Mesenchymal stem cell (in vitro differentiated cells and primary cell): ENCODE data around the gene CSH2.
"Not testable (repeated sequence)": the region's sequence is repeated elsewhere in the genome, so short reads cannot be mapped to it uniquely, and the experiment has no call there.

ENCODE experiments used
- DNase-seq: peaks from one replicate; pipeline ENCODE4 v3.0.0-alpha.2; 2013
- H2AFZ ChIP-seq: one replicate; pipeline ENCODE4 v1.6.1; 2013; ENCODE audit warnings: low read depth, mild to moderate bottlenecking, control low read depth, inconsistent platforms, low read length, moderate library complexity
- H2AK5ac ChIP-seq: 2 replicates; pipeline ENCODE4 v1.6.1; 2013; ENCODE audit warnings: low read length, moderate library complexity, mild to moderate bottlenecking, inconsistent platforms; ENCODE audit not compliant: severe bottlenecking
- H2BK120ac ChIP-seq: one replicate; pipeline ENCODE4 v1.6.1; 2013; ENCODE audit warnings: low read depth, mild to moderate bottlenecking, inconsistent platforms, low read length, moderate library complexity
- H2BK12ac ChIP-seq, 2 experiments: one replicate each; pipeline ENCODE4 v1.6.1; 2013; ENCODE audit warnings: inconsistent platforms in 2 of 2, low read length in 2 of 2, mild to moderate bottlenecking in 2 of 2, moderate library complexity in 2 of 2, control low read depth in 1 of 2
- H2BK15ac ChIP-seq: one replicate; pipeline ENCODE4 v1.6.1; 2013; ENCODE audit warnings: mild to moderate bottlenecking, low read depth, inconsistent platforms; ENCODE audit not compliant: poor library complexity, severe bottlenecking
- H2BK5ac ChIP-seq: 2 replicates; pipeline ENCODE4 v1.6.1; 2013; ENCODE audit warnings: low read depth, mild to moderate bottlenecking, low read length, control low read depth, inconsistent platforms; ENCODE audit not compliant: poor library complexity, severe bottlenecking
- H3K14ac ChIP-seq, 2 experiments: one replicate each; pipeline ENCODE4 v1.6.1; 2013; ENCODE audit warnings: inconsistent platforms in 2 of 2, low read length in 2 of 2, control low read depth in 1 of 2, mild to moderate bottlenecking in 1 of 2, moderate library complexity in 1 of 2
- H3K18ac ChIP-seq, 2 experiments: one replicate each; pipeline ENCODE4 v1.6.1; 2013; ENCODE audit warnings: inconsistent platforms in 2 of 2, low read length in 2 of 2, control low read depth in 1 of 2, low read depth in 1 of 2, mild to moderate bottlenecking in 1 of 2
- H3K23ac ChIP-seq, 2 experiments: one replicate each; pipeline ENCODE4 v1.6.1; 2013; ENCODE audit warnings: inconsistent platforms in 2 of 2, low read length in 2 of 2, mild to moderate bottlenecking in 2 of 2, moderate library complexity in 2 of 2, control low read depth in 1 of 2
- H3K27ac ChIP-seq: 2 replicates; pipeline ENCODE4 v1.5.1; 2013; ENCODE audit warnings: mild to moderate bottlenecking, moderate library complexity, low read length, control low read depth, inconsistent platforms; ENCODE audit not compliant: poor library complexity, severe bottlenecking
- H3K27me3 ChIP-seq, 2 experiments: 2 replicates each; pipeline versions ENCODE4 v1.6.1 to v1.7.0; 2013; ENCODE audit warnings: low read length in 2 of 2, mild to moderate bottlenecking in 2 of 2, moderate library complexity in 2 of 2, control low read depth in 1 of 2, inconsistent platforms in 1 of 2; ENCODE audit not compliant: control insufficient read depth in 1 of 2, insufficient read depth in 1 of 2
- H3K36me3 ChIP-seq, 2 experiments: 2 replicates each; pipeline versions ENCODE4 v1.6.1 to v1.7.0; 2013; ENCODE audit warnings: low read length in 2 of 2, control low read depth in 1 of 2, inconsistent platforms in 1 of 2, low read depth in 1 of 2, mild to moderate bottlenecking in 1 of 2; ENCODE audit not compliant: insufficient read depth in 2 of 2, control insufficient read depth in 1 of 2
- H3K4ac ChIP-seq, 2 experiments: one replicate each; pipeline ENCODE4 v1.6.1; 2013; ENCODE audit warnings: inconsistent platforms in 2 of 2, low read length in 2 of 2, mild to moderate bottlenecking in 2 of 2, moderate library complexity in 2 of 2, control low read depth in 1 of 2, low read depth in 1 of 2
- H3K4me1 ChIP-seq: 2 replicates; pipeline ENCODE4 v1.6.1; 2013; ENCODE audit warnings: low read depth, low read length, control low read depth; ENCODE audit not compliant: control insufficient read depth, insufficient read depth
- H3K4me2 ChIP-seq: 2 replicates; pipeline ENCODE4 v1.6.1; 2013; ENCODE audit warnings: low read length, mild to moderate bottlenecking, inconsistent platforms; ENCODE audit not compliant: poor library complexity, severe bottlenecking
- H3K4me3 ChIP-seq, 2 experiments: 2 replicates each; pipeline versions ENCODE4 v1.5.1 to v1.7.0; 2013; ENCODE audit warnings: low read length in 2 of 2, mild to moderate bottlenecking in 2 of 2, control low read depth in 1 of 2, low read depth in 1 of 2; ENCODE audit not compliant: insufficient read depth in 1 of 2
- H3K79me1 ChIP-seq: replicated peaks from 2 replicates; pipeline ENCODE4 v1.6.1; 2013; ENCODE audit warnings: mild to moderate bottlenecking, control low read depth, low read length, inconsistent platforms; ENCODE audit not compliant: poor library complexity, severe bottlenecking
- H3K9ac ChIP-seq: 2 replicates; pipeline ENCODE4 v1.7.0; 2013; ENCODE audit warnings: mild to moderate bottlenecking, low read length, moderate library complexity
- H3K9me3 ChIP-seq: 2 replicates; pipeline ENCODE4 v1.7.0; 2013; ENCODE audit warnings: mild to moderate bottlenecking, low read length; ENCODE audit not compliant: control insufficient read depth
- H4K8ac ChIP-seq: one replicate; pipeline ENCODE4 v1.6.1; 2013; ENCODE audit warnings: inconsistent platforms, mild to moderate bottlenecking, low read length, moderate library complexity
- H4K91ac ChIP-seq: one replicate; pipeline ENCODE4 v1.6.1; 2013; ENCODE audit warnings: mild to moderate bottlenecking, low read length, inconsistent platforms
- WGBS: methylation state at CpG from one replicate; pipeline ENCODE4 v1.1.7; 2013; ENCODE audit warnings: mixed read lengths; 5-methylcytosine and 5-hydroxymethylcytosine counted together

Gene CSH2

GRCh38 chr17:63881935-63882601 is 8.6 kb upstream of the CSH2 start, which contains the start of gene GH2:
GH2 (minus strand) TSS chr17:63881944; CDS start chr17:63881801, 143 bp downstream.
- H4K91ac ChIP-seq: no peak within 1 kb of the TSS
- no peak within 1 kb of the TSS for H3K4me2 ChIP-seq
- no peak within 1 kb of the TSS for H2BK120ac ChIP-seq
- H3K79me1 ChIP-seq: no peaks in the 10 kb centered on the region
- no peak within 1 kb of the TSS for H2BK12ac ChIP-seq
- H2BK5ac ChIP-seq: no peak within 1 kb of the TSS
- H3K4me1 ChIP-seq: no peaks in the 10 kb centered on the region
- H3K9ac ChIP-seq: no peak within 1 kb of the TSS
- H2BK15ac ChIP-seq: no peak within 1 kb of the TSS
- H3K14ac ChIP-seq: no peak within 1 kb of the TSS
- no peak within 1 kb of the TSS for H2AK5ac ChIP-seq
- H4K8ac ChIP-seq: peak within 1 kb of the TSS; percentile 12
- no peak within 1 kb of the TSS for H2AFZ ChIP-seq
- DNase-seq: peak; percentile 42
- H3K27me3 ChIP-seq: peaks cover 9 to 32% of the 10 kb centered on the region in 2 experiments
- H3K4me3 ChIP-seq: no peak within 1 kb of the TSS
- no peaks in the 10 kb centered on the region for H3K36me3 ChIP-seq
- H3K4ac ChIP-seq: no peak within 1 kb of the TSS
- H3K27ac ChIP-seq: no peak within 1 kb of the TSS
- H3K23ac ChIP-seq: no peak within 1 kb of the TSS
- WGBS: 44% methylated on average over 5 of the region's 15 CpGs
- no peak within 1 kb of the TSS for H3K18ac ChIP-seq
- no peaks in the 10 kb centered on the region for H3K9me3 ChIP-seq

GRCh38 chr17:63881337-63881736 is 7.9 kb upstream of the CSH2 start:
- not testable (repeated sequence) for H2BK15ac ChIP-seq

GRCh38 chr17:63880706-63881105 is 7.2 kb upstream of the CSH2 start:
- Histone ChIP-seq H4K8ac (no peak overlapping the region), H3K4ac (no peak overlapping the region), H3K9me3 (no peaks in the 10 kb centered on the region), H3K14ac (no peak overlapping the region), H2AFZ (no peak overlapping the region), H3K27me3 (peaks cover 9 to 38% of the 10 kb centered on the region in 2 experiments), H2BK5ac (no peak overlapping the region), H3K27ac (no peak overlapping the region), H3K23ac (no peak overlapping the region), H3K4me2 (no peak overlapping the region), H3K36me3 (no peaks in the 10 kb centered on the region), H2BK120ac (no peak overlapping the region), H2BK15ac (no peak overlapping the region), H3K18ac (no peak overlapping the region), H3K4me1 (no peaks in the 10 kb centered on the region), H3K9ac (no peak overlapping the region), H2BK12ac (no peak overlapping the region), H3K4me3 (no peak overlapping the region), H4K91ac (no peak overlapping the region), H2AK5ac (no peak overlapping the region), H3K79me1 (no peaks in the 10 kb centered on the region)
- no peak for DNase-seq
- 87% methylated on average over 12 of the region's 12 CpGs for WGBS

More at GRCh38 chr17:63881337-63881736, 7.9 kb upstream of the CSH2 start:
- DNase-seq: peak; percentile 22
- H3K4me1 ChIP-seq, H2BK12ac ChIP-seq, H4K8ac ChIP-seq, H2BK5ac ChIP-seq, H2AFZ ChIP-seq, H3K4ac ChIP-seq, H3K4me3 ChIP-seq, H3K79me1 ChIP-seq, H2AK5ac ChIP-seq, H3K27ac ChIP-seq, H4K91ac ChIP-seq, H3K36me3 ChIP-seq, H3K14ac ChIP-seq, H3K4me2 ChIP-seq, H3K9me3 ChIP-seq, H3K23ac ChIP-seq, H3K18ac ChIP-seq, H2BK120ac ChIP-seq, H3K9ac ChIP-seq: not testable (repeated sequence)
- WGBS: 17% methylated on average over 11 of the region's 11 CpGs
- peaks cover 9 to 39% of the 10 kb centered on the region in 2 experiments for H3K27me3 ChIP-seq

- not testable (repeated sequence) for H2AK5ac ChIP-seq, H2AFZ ChIP-seq, H2BK120ac ChIP-seq, H2BK5ac ChIP-seq, H3K27ac ChIP-seq, H3K9ac ChIP-seq, H3K4me3 ChIP-seq, DNase-seq, H3K36me3 ChIP-seq, H4K91ac ChIP-seq, H3K4me1 ChIP-seq, H3K79me1 ChIP-seq, H3K4me2 ChIP-seq, H3K9me3 ChIP-seq, H3K4ac ChIP-seq, H3K14ac ChIP-seq, H2BK15ac ChIP-seq, H3K23ac ChIP-seq, H4K8ac ChIP-seq, H3K18ac ChIP-seq, H2BK12ac ChIP-seq
- 91% methylated on average over 9 of the region's 9 CpGs for WGBS
- peaks cover 9 to 31% of the 10 kb centered on the region in 2 experiments for H3K27me3 ChIP-seq
These were observed 4.9 kb upstream of the CSH2 start for GRCh38 chr17:63878413-63878812.
